GM12875 (cell line): ENCODE results near the gene RPL15.

Experiments
- H3K4me3 ChIP-seq: one replicate; pipeline ENCODE4 v1.5.1; 2011; ENCODE audit warnings: low read depth, low read length, control low read depth
- CTCF ChIP-seq: IDR thresholded peaks from 2 replicates; pipeline ENCODE4 v1.5.1; 2011; ENCODE audit warnings: low read depth, mild to moderate bottlenecking, control low read depth, inconsistent platforms, low read length, moderate library complexity, borderline replicate concordance; ENCODE audit not compliant: insufficient read depth

The RPL15 gene

GRCh38 chr3:23961066-23961465 lies 44.1 kb downstream of the RPL15 start:
- H3K4me3 ChIP-seq = no peak overlapping the region
- TF ChIP-seq CTCF = no peak

- no peak for TF ChIP-seq CTCF
- H3K4me3 ChIP-seq = no peak overlapping the region
These were observed 45.0 kb downstream of the RPL15 start for GRCh38 chr3:23961913-23962312.

GRCh38 chr3:23964537-23965235 lies 47.8 kb downstream of the RPL15 start:
- TF ChIP-seq CTCF = no peak
- no peak overlapping the region for H3K4me3 ChIP-seq

GRCh38 chr3:23966328-23966727 lies 49.4 kb downstream of the RPL15 start:
- TF ChIP-seq CTCF = no peak

GRCh38 chr3:23968463-23969184 lies 51.7 kb downstream of the RPL15 start:
- no peak overlapping the region for H3K4me3 ChIP-seq
- TF ChIP-seq CTCF = no peak

More at GRCh38 chr3:23966328-23966727, 49.4 kb downstream of the RPL15 start:
- no peak overlapping the region for H3K4me3 ChIP-seq

- TF ChIP-seq CTCF = no peak
- H3K4me3 ChIP-seq = no peak overlapping the region
These were observed 52.5 kb downstream of the RPL15 start for GRCh38 chr3:23969393-23969792.
